COR-L47 (cell line): ENCODE results near the gene DCC.
A peak's percentile ranks its signal among the peaks of the same experiment; 100 is the strongest.

Experiments used
- DNase-seq: peaks from one replicate; lab custom pipeline; 2025; lab: John Stamatoyannopoulos, UW

DCC gene

GRCh38 chr18:52605345-52605744 lies 265.3 kb downstream of the DCC start:
- no peak for DNase-seq

- no peak for DNase-seq
Observed at GRCh38 chr18:52607985-52608384, 268.0 kb downstream of the DCC start.

DNA sequence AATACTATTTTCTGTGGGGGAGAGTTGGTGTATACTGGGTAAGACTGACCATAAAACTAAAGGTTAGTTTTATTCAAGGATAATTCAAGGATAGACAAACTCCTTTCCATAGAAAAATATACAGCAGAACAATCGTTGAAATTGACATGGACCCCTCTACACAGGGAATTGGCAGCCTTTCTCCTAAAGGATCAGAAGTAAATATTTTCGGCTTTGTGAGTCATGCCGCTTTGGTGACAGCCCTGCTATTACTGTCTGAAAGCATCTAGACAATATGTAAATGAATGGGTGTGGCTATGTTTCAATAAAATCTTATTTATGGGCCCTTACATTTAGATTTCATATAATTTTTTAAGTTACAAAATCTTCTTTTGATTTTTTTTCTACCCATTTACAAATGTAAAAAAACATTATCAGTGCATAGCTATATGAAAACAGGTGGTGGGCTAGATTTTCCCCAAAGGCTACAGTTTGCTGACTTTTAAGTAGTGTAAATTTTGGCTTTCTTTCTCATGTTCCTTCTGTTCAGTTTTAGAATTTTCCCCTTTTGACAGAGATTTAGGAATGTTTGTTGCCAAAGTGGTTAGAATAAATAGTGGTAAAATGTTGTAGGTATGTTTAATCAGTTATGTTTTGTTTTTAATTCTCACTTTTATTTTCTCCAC lies 270.6 kb downstream of the DCC start:
- no peak for DNase-seq

- no peak for DNase-seq
Observed at GRCh38 chr18:52612406-52612805, 272.4 kb downstream of the DCC start.

- DNase-seq = no peak
Observed at GRCh38 chr18:52615321-52615720, 275.3 kb downstream of the DCC start.

- no peak for DNase-seq
Observed at GRCh38 chr18:52615943-52616342, 275.9 kb downstream of the DCC start.

DNA sequence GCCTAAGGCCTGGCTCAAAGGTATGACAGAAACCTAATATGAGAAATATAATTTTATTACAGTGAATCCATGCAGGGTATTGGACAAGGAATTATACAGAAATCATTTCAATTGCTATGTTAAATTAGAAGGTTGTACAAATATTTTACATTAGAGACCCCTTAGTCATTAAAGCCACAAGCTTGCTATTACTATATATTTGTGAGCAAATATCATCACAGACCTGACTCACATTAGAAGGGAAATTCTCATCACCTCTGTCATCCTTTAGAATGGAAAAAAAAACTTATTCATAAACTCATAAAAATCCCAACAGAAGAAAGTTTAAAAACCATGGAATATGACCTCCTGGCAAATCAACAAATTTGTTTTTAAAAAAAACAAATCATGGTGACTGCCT lies 277.9 kb downstream of the DCC start:
- DNase-seq = no peak

DNA sequence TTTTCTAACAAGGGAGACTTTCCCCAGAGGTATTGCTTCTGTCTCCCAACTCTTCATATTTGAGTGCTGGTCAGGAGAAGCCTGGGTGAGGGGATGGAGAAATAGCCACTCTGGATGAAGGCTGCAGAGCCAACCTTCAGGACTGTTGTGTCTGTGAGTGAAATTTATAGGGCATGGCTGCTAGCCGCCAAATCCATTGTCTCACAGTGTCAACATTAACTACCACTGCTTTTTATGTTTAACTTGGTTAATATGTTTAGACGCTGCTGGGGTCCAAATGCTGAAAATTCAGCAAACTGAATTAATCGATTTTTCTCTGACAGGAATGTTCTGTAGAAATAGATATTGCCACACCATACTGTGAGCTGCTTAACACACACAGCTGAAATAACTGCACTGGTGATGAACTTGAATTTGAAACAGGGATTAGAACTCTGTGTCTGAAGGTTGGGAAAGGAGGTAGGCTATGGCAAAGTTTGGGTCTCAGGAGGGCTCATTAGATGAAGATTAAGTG lies 281.0 kb downstream of the DCC start:
- DNase-seq = no peak

GRCh38 chr18:52624702-52625101 lies 284.7 kb downstream of the DCC start:
- no peak for DNase-seq

DNA sequence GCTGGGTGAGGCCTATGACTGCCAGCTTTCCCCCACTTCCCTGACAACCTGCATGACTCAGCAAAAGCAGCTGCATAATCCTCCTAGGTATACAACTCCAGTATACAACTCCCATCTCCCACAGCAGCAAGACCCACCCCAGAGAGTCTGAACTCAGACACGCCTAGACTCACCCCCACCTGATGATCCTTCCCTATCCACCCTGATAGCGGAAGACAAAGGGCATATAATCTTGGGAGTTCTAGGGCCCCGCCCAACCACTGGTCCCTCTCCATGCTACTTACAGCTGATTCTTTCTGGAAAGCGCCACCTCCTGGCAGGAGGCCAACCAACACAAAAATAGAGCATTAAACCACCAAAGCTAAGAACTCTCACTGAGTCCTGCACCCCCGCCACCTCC lies 296.5 kb downstream of the DCC start:
- DNase-seq = no peak

GRCh38 chr18:52648201-52648600 lies 308.2 kb downstream of the DCC start:
- no peak for DNase-seq

GRCh38 chr18:52652391-52652790 lies 312.4 kb downstream of the DCC start:
- no peak for DNase-seq

DNA sequence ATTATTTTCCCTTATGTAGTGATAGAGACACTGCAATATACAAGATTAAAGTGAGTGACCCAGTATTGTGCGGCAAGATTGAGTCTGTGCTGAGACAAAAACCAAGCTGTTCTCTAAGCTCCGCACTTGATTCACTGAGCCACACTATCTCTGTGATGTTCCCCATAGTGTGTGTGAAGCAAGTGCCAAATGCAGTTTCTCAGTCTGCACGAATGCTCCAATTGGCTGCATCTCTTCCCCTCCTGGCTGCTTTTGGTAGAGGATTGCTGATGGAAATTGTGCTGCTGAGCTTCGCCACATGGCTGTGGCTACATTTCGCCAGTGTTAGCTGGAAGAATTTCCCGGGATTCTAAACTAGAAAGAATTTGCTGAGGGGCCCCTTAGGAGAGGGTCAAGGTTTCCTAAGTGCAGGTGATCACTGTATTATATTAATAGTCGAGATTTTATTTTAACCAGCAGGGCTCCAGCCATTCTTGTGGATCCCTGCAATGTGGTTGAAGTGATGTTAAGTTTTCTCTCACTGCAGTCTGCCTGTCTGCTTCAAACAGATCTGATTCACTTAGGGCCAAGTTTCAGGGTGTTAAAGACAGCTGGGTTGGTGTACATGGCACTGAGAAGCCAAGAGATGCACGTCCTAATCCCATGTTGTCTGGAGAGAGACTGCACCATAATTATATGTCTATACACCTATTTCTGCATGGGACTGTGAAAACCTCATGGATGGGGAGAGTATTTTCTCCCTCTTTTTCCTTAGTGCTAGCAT lies 317.2 kb downstream of the DCC start:
- no peak for DNase-seq

DNA sequence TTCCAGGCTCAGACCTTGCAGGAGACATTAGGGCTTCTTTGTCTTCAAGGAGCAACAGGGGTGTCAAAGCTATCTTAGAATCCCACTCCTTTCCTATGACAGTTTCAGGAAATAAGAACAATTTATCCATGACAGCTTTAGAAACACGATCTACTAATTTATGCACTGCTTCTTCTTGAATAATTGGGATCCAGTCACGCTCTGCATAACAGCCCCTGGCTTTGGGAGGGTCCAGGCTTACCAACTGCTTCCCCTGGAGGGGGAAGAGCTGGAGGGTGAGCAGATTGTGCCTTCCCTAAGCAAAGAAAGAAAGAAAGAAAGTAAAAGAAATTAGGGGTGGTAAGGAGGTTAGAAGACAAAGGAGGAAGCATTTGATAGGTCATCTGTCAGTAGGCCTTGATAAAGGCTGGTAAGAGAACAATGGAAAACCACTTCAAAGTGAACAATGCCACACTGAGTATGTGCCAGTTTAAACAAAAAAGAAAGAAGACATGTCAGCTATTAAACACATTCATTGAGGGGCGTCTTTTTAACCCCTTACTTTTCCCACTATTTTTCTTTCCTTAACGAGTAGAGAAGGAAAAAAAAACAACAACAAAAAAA lies 327.6 kb downstream of the DCC start:
- DNase-seq = peak; percentile 18

DNA sequence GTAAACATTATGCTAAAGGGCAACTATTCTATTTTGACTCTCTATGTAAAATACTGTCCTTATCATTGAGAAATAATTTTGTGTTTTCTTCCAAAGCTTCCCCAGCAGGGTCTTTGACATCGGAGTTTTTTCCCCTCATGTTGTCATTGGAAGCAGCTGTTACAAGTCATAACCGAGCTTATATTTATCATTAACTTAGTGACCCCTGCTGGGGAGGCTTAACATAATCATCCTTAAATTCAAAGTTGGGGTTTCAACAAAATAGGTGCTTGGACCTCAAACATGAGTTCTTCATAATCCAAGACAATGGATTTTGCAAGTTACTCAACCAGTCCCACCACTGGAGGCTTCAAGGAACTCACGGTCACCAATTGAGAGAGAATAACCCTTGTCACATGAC lies 330.9 kb downstream of the DCC start:
- DNase-seq = peak; percentile 59

- DNase-seq = no peak
Observed at GRCh38 chr18:52678034-52678433, 338.0 kb downstream of the DCC start.

DNA sequence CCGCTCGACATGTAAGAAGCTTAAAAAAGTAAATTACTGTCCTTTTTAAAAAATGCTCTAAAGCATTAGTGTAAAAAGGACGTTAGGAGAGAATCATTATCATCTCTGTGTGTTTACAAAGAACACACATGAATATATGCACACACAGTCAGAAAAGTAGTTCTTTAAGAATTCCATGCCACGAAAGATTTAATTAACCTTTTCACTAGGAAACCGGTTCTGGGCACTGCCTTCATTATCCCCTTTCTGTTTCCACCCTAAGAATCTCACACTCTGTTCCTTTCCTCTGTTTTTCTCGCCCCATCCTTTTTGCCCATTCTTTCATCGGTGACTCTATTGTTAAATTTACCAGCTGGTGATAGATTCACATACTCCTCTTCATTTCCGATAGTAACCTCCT lies 338.6 kb downstream of the DCC start:
- DNase-seq = no peak

DNA sequence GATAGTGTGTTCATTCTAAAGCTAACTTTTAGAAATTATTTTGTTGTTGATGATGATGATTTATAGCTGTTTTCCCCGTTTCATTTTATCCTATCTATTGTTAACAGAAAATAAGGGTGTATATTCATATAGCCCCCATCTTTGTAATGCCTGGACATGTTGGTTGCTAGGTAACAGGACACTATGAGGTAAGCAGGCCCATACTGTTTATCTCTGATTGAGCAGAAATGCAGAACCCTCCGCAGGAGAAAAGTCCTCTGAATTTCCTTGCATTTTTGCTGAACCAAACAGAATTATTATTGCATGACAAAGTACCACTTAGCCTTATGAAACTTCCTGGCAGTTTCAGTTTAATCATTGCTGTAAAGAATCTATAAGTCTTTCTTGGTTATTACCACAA lies 339.4 kb downstream of the DCC start:
- DNase-seq = no peak

GRCh38 chr18:52682260-52682659 lies 342.3 kb downstream of the DCC start:
- DNase-seq = no peak

DNA sequence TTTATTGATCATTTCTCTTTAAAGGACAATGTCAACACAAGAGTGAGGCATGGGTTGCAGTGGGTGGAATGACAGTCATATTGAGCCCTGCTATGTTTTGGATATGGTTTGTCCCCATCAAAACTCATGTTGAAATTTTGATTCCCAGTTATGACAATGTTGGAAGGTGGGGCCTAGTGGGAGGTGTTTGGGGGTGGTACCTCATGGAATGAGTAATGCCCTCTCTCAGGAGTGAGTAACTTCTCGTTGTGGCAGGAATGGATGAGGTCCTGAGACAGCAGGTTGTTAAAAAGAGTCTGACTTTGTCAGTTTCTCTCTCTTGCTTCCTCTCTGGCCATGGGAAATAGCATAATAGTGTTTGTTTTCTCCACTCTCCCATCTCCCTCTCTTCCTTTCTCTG lies 345.3 kb downstream of the DCC start:
- no peak for DNase-seq

- no peak for DNase-seq
Observed at GRCh38 chr18:52691841-52692240, 351.8 kb downstream of the DCC start.

DNA sequence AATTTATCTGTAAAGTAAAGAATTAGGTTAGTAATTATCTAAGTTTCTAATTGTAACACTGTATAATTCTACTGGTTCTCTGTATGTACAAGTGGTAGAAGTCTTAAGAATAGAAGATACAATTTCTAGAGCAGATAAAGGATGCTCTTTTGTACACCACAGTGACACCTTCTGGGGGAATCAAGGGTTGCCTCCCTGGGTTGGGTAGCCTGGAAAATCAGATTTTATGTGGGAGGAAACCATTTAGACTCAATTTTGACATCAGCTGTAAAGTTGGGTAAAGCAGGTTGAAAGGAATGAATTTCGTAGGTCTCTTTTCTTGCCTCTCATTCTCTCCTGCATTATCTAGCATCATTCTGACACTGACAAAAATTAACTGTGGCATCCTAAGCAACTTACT lies 354.8 kb downstream of the DCC start:
- DNase-seq = peak; percentile 10

DNA sequence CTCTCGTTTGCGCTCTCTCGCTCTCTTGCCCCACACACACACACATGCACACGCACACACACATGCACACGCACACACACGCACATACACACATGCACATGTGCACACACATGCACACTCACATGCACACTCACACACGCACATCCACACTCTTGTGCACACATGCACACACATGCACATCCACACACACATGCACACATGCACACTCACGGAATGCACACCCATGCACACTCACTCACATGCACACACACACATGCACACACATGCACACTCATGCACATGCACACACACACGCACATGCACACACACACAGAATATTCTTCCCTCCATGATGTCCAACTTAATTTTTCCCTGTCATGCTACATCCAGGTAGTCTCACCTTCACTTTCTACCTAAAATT lies 360.1 kb downstream of the DCC start:
- DNase-seq = no peak
